K562 (cell line): Measurements from ENCODE around the gene DCAF17. TPM values are rescaled to one million over a fixed set of nuclear protein-coding genes. Genes with fewer than 3 reads are reported as not detected.

Source experiments
- ATF4 ChIP-seq: fragments of 450-650 bp; formaldehyde crosslinking; IDR thresholded peaks from 2 replicates; pipeline ENCODE4 v1.4.0; 2022; ENCODE audit warnings: mild to moderate bottlenecking, moderate library complexity
- CBFA2T3 ChIP-seq: fragments of 450-650 bp; IDR thresholded peaks from 2 replicates; pipeline ENCODE4 v1.6.1; 2017
- E2F6 ChIP-seq, 2 experiments: IDR thresholded peaks; 2 replicates each; pipeline ENCODE4 v1.6.1; 2011; ENCODE audit warnings: borderline replicate concordance in 1 of 2, control low read depth in 1 of 2, low read depth in 1 of 2, low read length in 1 of 2, mild to moderate bottlenecking in 1 of 2, mixed read lengths in 1 of 2, moderate library complexity in 1 of 2; ENCODE audit not compliant: insufficient read depth in 1 of 2, insufficient read length in 1 of 2, poor library complexity in 1 of 2, severe bottlenecking in 1 of 2; ENCODE audit errors: extremely low read depth in 1 of 2
- HNRNPK ChIP-seq: fragments of 200-400 bp; formaldehyde crosslinking; IDR thresholded peaks from one replicate; pipeline ENCODE4 v1.6.1; 2018; ENCODE audit warnings: mild to moderate bottlenecking, low read depth, low read length; ENCODE audit not compliant: poor library complexity, severe bottlenecking
- NONO ChIP-seq, 2 experiments: fragments of 200-400 bp in 1 of 2; fragments of 450-650 bp in 1 of 2; formaldehyde crosslinking in 1 of 2; IDR thresholded peaks; 2 replicates each; pipeline ENCODE4 v1.6.1; 2017; ENCODE audit warnings: low read depth in 2 of 2, mild to moderate bottlenecking in 2 of 2, moderate library complexity in 2 of 2, low read length in 1 of 2
- NRF1 ChIP-seq, 2 experiments: fragments of 450-650 bp; IDR thresholded peaks in 1 of 2; conservative IDR thresholded peaks in 1 of 2; 2 replicates each; pipeline ENCODE4 v1.6.1; 2014; ENCODE audit warnings: mild to moderate bottlenecking in 2 of 2
- PREB ChIP-seq: sonication (generic); formaldehyde crosslinking; IDR thresholded peaks from 2 replicates; pipeline ENCODE4 v1.8.1; 2023; ENCODE audit warnings: mild to moderate bottlenecking, missing genetic modification reagents
- RAD51 ChIP-seq: fragments of 450-650 bp; IDR thresholded peaks from 2 replicates; pipeline ENCODE4 v1.7.1; 2016; ENCODE audit warnings: low read depth, mild to moderate bottlenecking, borderline replicate concordance
- RBM17 ChIP-seq: fragments of 200-400 bp; formaldehyde crosslinking; IDR thresholded peaks from 2 replicates; pipeline ENCODE4 v1.6.1; 2017; ENCODE audit warnings: low read depth, mild to moderate bottlenecking, low read length, borderline replicate concordance
- SIN3B ChIP-seq: fragments of 450-650 bp; IDR thresholded peaks from 2 replicates; pipeline ENCODE4 v1.6.1; 2017; ENCODE audit warnings: low read depth, mild to moderate bottlenecking, moderate library complexity
- SMAD4 ChIP-seq: fragments of 250-450 bp; sonication (Bioruptor Pico); conservative IDR thresholded peaks from 2 replicates; pipeline ENCODE4 v1.8.0; 2021; ENCODE audit warnings: inconsistent platforms, mild to moderate bottlenecking, moderate library complexity
- TAF1 ChIP-seq: IDR thresholded peaks from 2 replicates; pipeline ENCODE4 v1.6.1; 2011; ENCODE audit warnings: mild to moderate bottlenecking, low read length, moderate library complexity; ENCODE audit not compliant: insufficient read depth, control insufficient read depth, severe bottlenecking; ENCODE audit errors: extremely low read depth
- TGIF2 ChIP-seq: sonication (generic); formaldehyde crosslinking; IDR thresholded peaks from 2 replicates; pipeline ENCODE4 v1.8.1; 2022; ENCODE audit warnings: mild to moderate bottlenecking, missing genetic modification reagents, moderate library complexity
- ZFP36 ChIP-seq: fragments of 150-350 bp; IDR thresholded peaks from 2 replicates; pipeline ENCODE4 v1.6.1; 2018; ENCODE audit warnings: low read length, low read depth; ENCODE audit not compliant: partially characterized antibody
- ZMIZ1 ChIP-seq, 2 experiments: fragments of 150-350 bp in 1 of 2; IDR thresholded peaks; 2 replicates each; pipeline ENCODE4 v1.6.1; 2012 to 2016; ENCODE audit warnings: low read depth in 2 of 2, low read length in 2 of 2, mild to moderate bottlenecking in 1 of 2, moderate library complexity in 1 of 2
- ZNF277 ChIP-seq: fragments of 250-450 bp; sonication (Bioruptor Pico); IDR thresholded peaks from 2 replicates; pipeline ENCODE4 v1.8.0; 2022; ENCODE audit warnings: inconsistent platforms, mild to moderate bottlenecking, moderate library complexity, borderline replicate concordance
- ZNF586 ChIP-seq: fragments of 450-650 bp; formaldehyde crosslinking; conservative IDR thresholded peaks from 2 replicates; pipeline ENCODE4 v1.4.0; 2020; ENCODE audit warnings: mild to moderate bottlenecking, moderate library complexity
- ZNF707 ChIP-seq: fragments of 250-450 bp; sonication (Bioruptor Pico); conservative IDR thresholded peaks from 2 replicates; pipeline ENCODE4 v1.8.0; 2022; ENCODE audit warnings: inconsistent platforms, mild to moderate bottlenecking, moderate library complexity
- polyA plus RNA-seq, 8 experiments: library from polyadenylated mRNA; depleted of rRNA in 4 of 8; stranded (reverse) in 5 of 8; unstranded in 3 of 8; fragments of >200 nt; fragmentation: Nextera tagmentation in 2 of 8; fragmentation: Illumina TruSeq in 1 of 8; extraction: Ambion mirVana in 2 of 8; extraction: Trizol in 1 of 8; gene quantifications; 2 replicates each; pipeline versions ENCODE4 v1.2.1 to v1.2.3, GENCODE V29; 2011 to 2014; ENCODE audit warnings: inconsistent platforms in 1 of 8, missing spikeins in 1 of 8
- total RNA-seq, 7 experiments: library from RNA; depleted of rRNA in 6 of 7; stranded (reverse); fragments of >200 nt in 6 of 7; fragmentation: Illumina TruSeq in 2 of 7; extraction: Trizol in 2 of 7; gene quantifications; 2 replicates each; pipeline versions ENCODE4 v1.2.1 to v1.2.3, GENCODE V29; 2011 to 2021; ENCODE audit warnings: low replicate concordance in 1 of 7

Gene DCAF17
- total and polyA plus RNA-seq, 9 of the 15 experiments (the other 6 are each of a cell fraction or from before 2014, with no cell fraction given) = 10.0 to 38.5 (median 27.1) TPM

GRCh38 chr2:171433763-171434012, 338 bp upstream of the DCAF17 start, which contains the start of gene METTL8 (continued):
- TF ChIP-seq E2F6 (IDR thresholded peaks at IDR 0.05; ENCODE audit: borderline replicate concordance in 1 of 2, extremely low read depth in 1 of 2, insufficient read depth in 1 of 2, insufficient read length in 1 of 2, low read depth in 1 of 2, low read length in 1 of 2, poor library complexity in 1 of 2, severe bottlenecking in 1 of 2) (peak in 1 of 2 experiments; percentile 67), NONO (IDR thresholded peaks at IDR 0.05; ENCODE audit: low read depth in 2 of 2, low read length in 1 of 2) (peak in 1 of 2 experiments; percentile 92; a peak in 2 of 4 replicates), SMAD4 (CRISPR knock-in tag) (no peak), RBM17 (no peak), TGIF2 (CRISPR knock-in tag) (0 out of 2 replicates have a peak, but pooled peaks have one; percentile 7), RAD51 (no peak), ZNF586 (CRISPR knock-in tag) (no peak), ZNF277 (CRISPR knock-in tag) (no peak), TAF1 (peak; percentile 90), PREB (CRISPR knock-in tag) (peak; percentile 97; the same call in 1 of the 2 replicates), ZMIZ1 (IDR thresholded peaks at IDR 0.05; ENCODE audit: low read depth in 2 of 2, low read length in 2 of 2) (no peak), SIN3B (no peak; the same call in 1 of the 2 replicates), ZFP36 (no peak), NRF1 (conservative IDR thresholded peaks at IDR 0.05 in 1 of 2, IDR thresholded peaks at IDR 0.05 in 1 of 2) (no peak), CBFA2T3 (no peak), HNRNPK (no peak), ATF4 (CRISPR knock-in tag) (no peak), ZNF707 (CRISPR knock-in tag) (no peak)
